ENCODE data around the gene FRMD4A. TPM values are rescaled to one million over a fixed set of nuclear protein-coding genes. Genes with fewer than 3 reads are reported as not detected.
"Not testable (repeated sequence)": the region's sequence is repeated elsewhere in the genome, so short reads cannot be mapped to it uniquely, and the experiment has no call there.

The FRMD4A gene
- total RNA-seq, 6 donors from 2014 or later: 22.3 to 114 (median 52.3) TPM

- TF ChIP-seq POLR2A (IDR thresholded peaks at IDR 0.05) (no peak), POLR2AphosphoS5 (IDR thresholded peaks at IDR 0.05) (no peak), CTCF (IDR thresholded peaks at IDR 0.05) (no peak), EP300 (IDR thresholded peaks at IDR 0.05) (no peak)
- Histone ChIP-seq H3K36me3 (no peaks in the 10 kb centered on the region), H3K9me3 (no peaks in the 10 kb centered on the region), H3K4me1 (peaks cover 0 to 9% (median 2%) of the 10 kb centered on the region in 4 donors), H3K27ac (no peak overlapping the region), H3K27me3 (no peaks in the 10 kb centered on the region), H3K4me3 (no peak overlapping the region)
- DNase-seq (no peak), ATAC-seq (ENCODE audit: low FRiP score in 2 of 2) (no peak)
- 60 to 67% methylated on average over 2 of the region's 2 CpGs for WGBS, 2 donors
Measured at GRCh38 chr10:14047431-14047830, 283.3 kb downstream of the FRMD4A start.

DNA sequence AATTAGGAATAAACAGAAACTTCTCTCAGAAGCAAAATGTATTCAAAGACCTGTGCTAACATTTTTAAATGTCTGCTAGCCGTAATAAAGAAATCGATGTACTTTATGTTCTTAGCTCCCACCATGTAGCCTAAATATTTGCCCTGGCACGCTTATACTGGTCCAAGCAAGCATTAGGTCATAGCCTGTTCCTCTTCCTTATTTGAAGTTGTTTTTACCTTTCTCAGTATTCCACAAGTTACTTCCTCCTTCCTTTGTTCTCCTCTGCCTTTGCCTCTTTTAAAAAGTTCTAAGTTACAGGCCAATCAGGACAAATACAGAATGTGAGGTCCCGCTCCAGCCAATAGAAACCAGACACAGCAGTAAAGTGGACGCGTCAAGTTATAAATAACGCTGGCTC, 288.7 kb downstream of the FRMD4A start:
- H3K36me3 ChIP-seq; H3K9me3 ChIP-seq; ATAC-seq (ENCODE audit: low FRiP score in 2 of 2); H3K27ac ChIP-seq; H3K4me3 ChIP-seq; H3K27me3 ChIP-seq; DNase-seq: not testable (repeated sequence)
- WGBS, 2 donors: 81 to 87% methylated on average over 7 of the region's 7 CpGs
- peaks cover 10 to 15% (median 14%) of the 10 kb centered on the region in 4 donors for H3K4me1 ChIP-seq

DNA sequence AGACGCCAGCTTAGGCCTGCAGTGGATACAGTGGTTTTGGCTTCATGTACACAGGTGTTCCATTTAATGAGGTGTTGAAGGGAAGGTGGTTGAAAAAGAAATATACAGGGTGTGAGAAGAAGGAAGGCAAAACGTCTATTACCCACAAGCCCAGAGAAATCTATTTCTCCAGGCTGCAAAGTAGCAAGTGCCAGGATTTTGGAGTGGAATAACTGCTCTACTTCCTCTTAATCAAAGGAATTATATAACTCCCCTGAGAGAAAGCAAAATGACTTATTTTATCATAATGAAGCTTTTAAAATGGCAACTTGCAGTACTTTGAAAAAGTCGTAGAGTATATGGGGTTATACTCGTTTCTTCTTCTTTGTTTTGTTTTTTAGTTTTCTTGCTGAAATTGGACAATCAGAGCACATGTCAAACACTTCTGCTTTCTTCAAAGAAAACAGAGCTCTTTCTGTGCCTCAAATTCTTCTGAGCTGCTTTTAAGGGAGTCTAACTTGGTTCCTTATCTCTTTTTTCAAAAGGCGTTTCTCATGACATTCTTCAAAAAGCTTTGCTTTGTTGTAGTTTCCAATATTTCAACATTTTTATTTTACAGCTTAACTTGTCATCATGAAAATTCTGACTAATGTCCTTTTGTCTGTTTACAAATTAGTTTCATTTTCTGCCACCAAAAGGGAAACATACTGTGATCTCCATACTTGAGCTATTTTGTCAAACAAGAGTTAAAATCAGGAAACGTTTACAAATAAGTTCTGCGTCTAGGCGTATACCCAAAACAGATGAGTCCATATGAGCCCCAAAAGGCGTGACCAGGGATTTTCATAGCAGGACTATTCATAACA, 289.7 kb downstream of the FRMD4A start:
- H3K27me3 ChIP-seq: no peaks in the 10 kb centered on the region
- TF ChIP-seq EP300 (IDR thresholded peaks at IDR 0.05): no peak
- TF ChIP-seq POLR2AphosphoS5 (IDR thresholded peaks at IDR 0.05): no peak
- no peak for TF ChIP-seq POLR2A (IDR thresholded peaks at IDR 0.05)
- no peak for TF ChIP-seq CTCF (IDR thresholded peaks at IDR 0.05)
- 32 to 36% methylated on average over 9 of the region's 9 CpGs for WGBS, 2 donors
- ATAC-seq (ENCODE audit: low FRiP score in 2 of 2) (peak in 1 of 2 donors; percentile 67), DNase-seq (no peak)
- H3K9me3 ChIP-seq: no peaks in the 10 kb centered on the region
- H3K4me1 ChIP-seq: peaks cover 10 to 15% (median 14%) of the 10 kb centered on the region in 4 donors
- H3K36me3 ChIP-seq: no peaks in the 10 kb centered on the region
- H3K4me3 ChIP-seq: no peak overlapping the region
- H3K27ac ChIP-seq: peak overlapping the region; percentile 7 to 66 (median 38)

DNA sequence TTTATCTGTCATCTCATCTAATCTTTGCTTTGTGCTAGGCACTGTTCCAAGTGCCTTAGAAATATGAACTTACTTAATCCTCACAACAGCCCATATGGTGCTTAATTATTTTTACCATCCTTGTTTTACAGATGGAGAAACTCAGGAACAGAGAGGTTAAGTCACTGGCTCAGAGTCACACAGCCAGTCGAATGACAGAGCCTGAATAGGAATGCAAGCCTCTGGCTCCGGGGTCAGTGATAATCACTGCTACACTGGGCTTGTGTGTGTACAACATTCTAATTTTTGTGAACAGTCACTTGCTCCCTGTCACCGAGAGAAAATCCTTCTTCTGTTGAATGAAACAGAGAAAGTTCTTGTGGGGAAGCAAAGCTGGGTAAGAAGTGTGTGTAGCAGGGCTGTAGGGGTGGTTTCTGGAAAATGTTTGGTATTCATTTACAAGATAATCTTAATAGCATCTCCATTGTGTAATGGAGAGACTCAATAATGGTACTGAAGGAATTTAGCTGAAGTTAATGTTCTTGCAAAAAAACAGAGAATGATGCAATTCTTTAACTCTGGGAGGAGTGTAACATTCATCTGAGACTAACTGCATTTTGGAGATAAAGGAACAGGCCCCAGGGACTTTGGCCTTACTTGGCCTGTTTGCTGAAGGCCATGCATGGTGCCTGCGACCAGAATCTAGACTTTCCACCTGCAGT, 290.6 kb downstream of the FRMD4A start:
- peak overlapping the region in 3 of 4 donors; percentile 35 to 66 (median 40) for H3K27ac ChIP-seq
- no peak for TF ChIP-seq CTCF (IDR thresholded peaks at IDR 0.05)
- TF ChIP-seq EP300 (IDR thresholded peaks at IDR 0.05): no peak
- TF ChIP-seq POLR2A (IDR thresholded peaks at IDR 0.05): no peak
- TF ChIP-seq POLR2AphosphoS5 (IDR thresholded peaks at IDR 0.05): no peak
- DNase-seq: no peak
- H3K4me3 ChIP-seq: no peak overlapping the region
- peak in 1 of 2 donors; percentile 82 for ATAC-seq (ENCODE audit: low FRiP score in 2 of 2)
- WGBS, 2 donors: 85 to 87% methylated on average over 4 of the region's 4 CpGs
- no peaks in the 10 kb centered on the region for H3K36me3 ChIP-seq
- H3K27me3 ChIP-seq: no peaks in the 10 kb centered on the region
- no peaks in the 10 kb centered on the region for H3K9me3 ChIP-seq
- peaks cover 10 to 19% (median 14%) of the 10 kb centered on the region in 4 donors for H3K4me1 ChIP-seq

GRCh38 chr10:14036233-14036632, 294.5 kb downstream of the FRMD4A start:
- no peaks in the 10 kb centered on the region for H3K27me3 ChIP-seq
- no peak overlapping the region for H3K27ac ChIP-seq
- no peaks in the 10 kb centered on the region for H3K9me3 ChIP-seq
- TF ChIP-seq POLR2AphosphoS5 (IDR thresholded peaks at IDR 0.05): peak in 1 of 2 donors; percentile 14
- TF ChIP-seq EP300 (IDR thresholded peaks at IDR 0.05): no peak
- peaks cover 9 to 19% (median 15%) of the 10 kb centered on the region in 4 donors for H3K4me1 ChIP-seq
- no peak for DNase-seq
- 65 to 73% methylated on average over 7 of the region's 7 CpGs for WGBS, 2 donors
- no peak overlapping the region for H3K4me3 ChIP-seq
- ATAC-seq (ENCODE audit: low FRiP score in 2 of 2): no peak
- no peaks in the 10 kb centered on the region for H3K36me3 ChIP-seq

Data from upper lobe of left lung (tissue), 6 donors.